GM18951 (cell line): Measurements from ENCODE around the gene TNNI3.
"Not testable (repeated sequence)": the region's sequence is repeated elsewhere in the genome, so short reads cannot be mapped to it uniquely, and the experiment has no call there.

Experiments
- POLR2A ChIP-seq: IDR thresholded peaks from 4 replicates; pipeline ENCODE4 v1.6.1; 2011; ENCODE audit warnings: mild to moderate bottlenecking; ENCODE audit not compliant: insufficient read length, insufficient read depth; ENCODE audit errors: extremely low read depth
- in situ Hi-C: fragments of 300-500 bp; cut with MboI; formaldehyde crosslinking; loops from one replicate; pipeline ENCODE4 v1.12.0; 2022; ENCODE audit warnings: low sequenced_read_pairs, mixed read lengths, inconsistent platforms; ENCODE audit not compliant: unreplicated experiment

The TNNI3 gene

GRCh38 chr19:55178781-55179599 lies 21.5 kb upstream of the TNNI3 start:
- in situ Hi-C loops, result no loop called here
- no peak for TF ChIP-seq POLR2A

DNA sequence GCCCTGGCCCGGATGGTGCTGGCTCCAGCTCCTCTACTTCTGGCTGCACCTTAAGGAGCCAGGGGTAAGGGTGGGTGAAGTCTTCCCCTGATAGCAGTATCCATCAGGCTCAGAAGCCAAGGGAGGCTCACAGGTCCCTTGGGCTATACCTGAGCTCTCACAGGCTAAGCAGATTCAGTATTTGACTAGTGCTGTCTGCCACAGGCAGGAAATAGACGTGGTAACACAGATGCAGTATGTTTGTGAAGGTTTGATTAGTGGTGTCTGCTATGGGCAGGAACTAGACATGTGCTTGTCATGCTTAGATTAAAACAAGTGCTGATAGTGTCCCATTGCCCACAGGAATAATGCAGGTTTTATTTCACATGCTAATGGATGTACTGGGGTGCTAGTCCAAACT lies 18.5 kb upstream of the TNNI3 start:
- in situ Hi-C loops, result no loop called here
- TF ChIP-seq POLR2A, result no peak

- in situ Hi-C loops, result no loop called here
- TF ChIP-seq POLR2A, result no peak
Measured at GRCh38 chr19:55175117-55175867, 17.8 kb upstream of the TNNI3 start.

DNA sequence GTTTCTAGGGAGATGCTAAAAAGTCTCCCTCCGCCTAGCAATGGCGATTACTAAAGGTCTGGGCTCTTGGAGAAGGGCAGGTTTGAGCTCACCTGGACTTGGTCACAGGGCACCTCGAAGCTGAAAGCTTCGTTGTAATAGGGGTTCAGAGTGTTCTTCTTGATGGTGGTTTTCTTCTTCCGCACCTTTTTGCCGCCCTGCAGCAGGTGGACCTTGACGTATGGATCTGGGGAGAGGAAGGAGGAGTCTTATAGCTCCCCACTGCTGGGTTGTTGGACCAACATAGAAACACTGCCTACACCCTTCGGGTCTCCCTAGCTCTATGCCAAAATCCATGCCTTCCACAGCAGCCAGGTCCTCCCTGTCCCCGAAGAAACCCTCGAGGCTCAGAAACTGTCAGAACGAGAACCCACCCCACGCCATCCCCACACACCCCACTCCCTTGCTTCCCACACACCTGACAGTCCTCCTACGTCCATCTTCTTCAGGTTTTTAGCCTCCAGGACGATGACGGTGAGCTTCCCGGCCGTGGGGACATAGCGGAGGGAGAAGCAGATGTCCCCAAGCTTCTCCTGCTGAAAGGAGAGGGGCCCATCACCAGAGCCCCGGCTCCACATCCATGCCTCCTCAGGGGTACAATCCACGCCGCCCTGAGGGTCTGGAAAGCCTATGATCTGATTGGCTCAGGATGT lies 17.0 kb upstream of the TNNI3 start:
- in situ Hi-C loops, result no loop called here
- no peak for TF ChIP-seq POLR2A

DNA sequence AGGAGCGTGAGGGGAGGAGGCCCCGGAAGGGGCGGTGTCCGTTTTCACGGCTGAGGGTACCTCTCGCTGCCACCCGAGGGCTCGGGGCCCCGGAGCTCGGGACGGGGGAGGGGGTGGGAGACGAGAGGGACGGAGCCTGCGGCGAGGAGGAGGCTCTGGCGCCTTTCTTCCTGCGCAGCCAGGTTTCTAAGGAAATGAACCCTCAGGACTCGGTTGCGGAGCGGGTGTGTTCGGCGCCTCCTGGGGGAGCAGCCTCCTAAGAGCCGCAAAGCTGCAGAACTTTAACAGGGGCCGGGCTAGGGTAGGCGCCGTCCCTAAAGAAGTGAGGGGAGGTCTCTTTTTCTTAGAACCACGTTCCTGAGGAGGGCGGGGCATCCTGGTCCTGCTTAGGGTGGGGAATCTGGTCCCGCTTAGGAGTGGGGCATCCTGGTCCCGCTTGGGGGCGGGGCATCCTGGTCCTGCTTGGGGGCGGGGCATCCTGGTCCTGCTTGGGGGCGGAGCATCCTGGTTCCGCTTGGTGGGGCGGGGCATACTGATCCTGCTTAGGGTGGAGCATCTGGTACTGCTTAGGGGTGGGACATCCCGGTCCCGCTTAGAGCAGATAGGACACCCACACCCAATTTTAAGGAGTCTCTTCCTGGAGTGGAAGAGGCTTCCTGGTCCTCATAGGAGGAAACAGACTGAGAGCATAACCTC lies 16.3 kb upstream of the TNNI3 start:
- in situ Hi-C loops, result no loop called here
- no peak for TF ChIP-seq POLR2A

- no peak for TF ChIP-seq POLR2A
- in situ Hi-C loops, result no loop called here
Measured at GRCh38 chr19:55173186-55173713, 15.7 kb upstream of the TNNI3 start.

- TF ChIP-seq POLR2A, result no peak
- in situ Hi-C loops, result no loop called here
Measured at GRCh38 chr19:55172741-55173140, 15.2 kb upstream of the TNNI3 start.

- in situ Hi-C loops, result not testable (repeated sequence)
Measured at GRCh38 chr19:55172318-55172717, 14.8 kb upstream of the TNNI3 start.

DNA sequence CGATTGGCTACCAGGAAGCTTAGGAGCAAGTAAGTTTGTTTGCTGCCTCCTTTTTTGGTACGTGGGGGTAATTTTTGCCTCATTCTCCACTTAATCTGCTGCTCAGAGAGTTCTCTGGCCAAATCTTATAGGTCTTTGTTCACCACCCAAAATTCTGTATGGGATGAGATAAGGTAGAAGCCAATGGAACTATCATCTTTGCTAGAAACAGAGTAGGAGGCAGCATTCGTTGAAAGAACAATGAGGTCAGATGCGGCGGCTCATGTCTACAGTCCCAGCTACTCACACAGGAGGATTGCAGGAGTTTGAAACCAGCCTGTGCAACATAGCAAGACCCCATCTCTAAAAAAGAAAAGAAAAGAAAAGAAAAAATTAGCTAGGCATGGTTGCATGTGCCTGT lies 13.9 kb upstream of the TNNI3 start:
- in situ Hi-C loops, result no loop called here
- no peak for TF ChIP-seq POLR2A

DNA sequence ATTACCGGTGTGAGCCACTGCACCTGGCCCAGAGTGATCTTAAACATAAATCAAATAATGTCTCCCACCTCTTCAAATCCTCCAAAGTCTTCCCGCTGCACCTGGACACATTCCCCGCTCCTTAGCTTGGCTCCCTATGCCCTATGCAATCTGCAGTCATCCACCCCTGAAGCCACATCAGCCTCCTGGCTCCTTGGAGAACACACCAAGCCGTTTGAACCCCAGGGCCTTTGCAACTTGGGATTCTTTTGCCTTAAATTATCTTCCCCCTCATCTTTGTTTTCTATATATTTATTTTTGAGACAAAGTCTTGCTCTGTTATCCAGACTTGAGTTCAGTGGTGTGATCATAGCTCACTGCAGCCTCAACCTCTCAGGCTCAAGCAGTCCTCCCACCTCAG lies 11.6 kb upstream of the TNNI3 start:
- TF ChIP-seq POLR2A, result no peak
- in situ Hi-C loops, result no loop called here

- TF ChIP-seq POLR2A, result no peak
- in situ Hi-C loops, result no loop called here
Measured at GRCh38 chr19:55166530-55167268, 9.2 kb upstream of the TNNI3 start, which contains the start of gene DNAAF3. Gene DNAAF3, minus strand, starts transcription at chr19:55166613. Its CDS starts 200 bp downstream, at chr19:55166413.

GRCh38 chr19:55165952-55166529 lies 8.5 kb upstream of the TNNI3 start:
- in situ Hi-C loops, result no loop called here
- no peak for TF ChIP-seq POLR2A
